ENCODE data around the gene RBM3.

RBM3 gene

GRCh38 chrX:48578661-48579128, 4.4 kb downstream of the RBM3 start:
- no peak for DNase-seq (ENCODE audit: low read depth)

- no peak for DNase-seq (ENCODE audit: low read depth)
Measured at GRCh38 chrX:48579259-48579658, 5.0 kb downstream of the RBM3 start.

- DNase-seq (ENCODE audit: low read depth), result no peak
Measured at GRCh38 chrX:48580662-48581061, 6.4 kb downstream of the RBM3 start.

- DNase-seq (ENCODE audit: low read depth), result no peak
Measured at GRCh38 chrX:48584698-48585097, 10.4 kb downstream of the RBM3 start.

GRCh38 chrX:48589482-48590162, 15.3 kb downstream of the RBM3 start:
- no peak for DNase-seq (ENCODE audit: low read depth)

GRCh38 chrX:48590203-48591103, 16.2 kb downstream of the RBM3 start:
- no peak for DNase-seq (ENCODE audit: low read depth)

- DNase-seq (ENCODE audit: low read depth), result no peak
Measured at GRCh38 chrX:48591255-48591791, 17.0 kb downstream of the RBM3 start.

- DNase-seq (ENCODE audit: low read depth), result no peak
Measured at GRCh38 chrX:48592971-48593370, 18.7 kb downstream of the RBM3 start.

GRCh38 chrX:48595929-48596328, 21.6 kb downstream of the RBM3 start:
- DNase-seq (ENCODE audit: low read depth), result no peak

GRCh38 chrX:48597353-48598264, 23.3 kb downstream of the RBM3 start, which contains the start of gene WDR13:
Gene WDR13 (plus strand): TSS chrX:48597492. CDS start chrX:48597997, 505 bp downstream.
- peak; percentile 77 for DNase-seq (ENCODE audit: low read depth)

- DNase-seq (ENCODE audit: low read depth), result no peak
Measured at GRCh38 chrX:48598614-48599013, 24.3 kb downstream of the RBM3 start.

GRCh38 chrX:48599341-48599740, 25.1 kb downstream of the RBM3 start:
- no peak for DNase-seq (ENCODE audit: low read depth)

GRCh38 chrX:48600226-48600625, 25.9 kb downstream of the RBM3 start:
- no peak for DNase-seq (ENCODE audit: low read depth)

GRCh38 chrX:48601741-48602394, 27.6 kb downstream of the RBM3 start:
- no peak for DNase-seq (ENCODE audit: low read depth)

GRCh38 chrX:48604701-48605100, 30.4 kb downstream of the RBM3 start:
- DNase-seq (ENCODE audit: low read depth), result no peak

- no peak for DNase-seq (ENCODE audit: low read depth)
Measured at GRCh38 chrX:48606091-48606490, 31.8 kb downstream of the RBM3 start.

GRCh38 chrX:48611703-48612102, 37.4 kb downstream of the RBM3 start:
- no peak for DNase-seq (ENCODE audit: low read depth)

GRCh38 chrX:48613502-48614160, 39.3 kb downstream of the RBM3 start:
- no peak for DNase-seq (ENCODE audit: low read depth)

- no peak for DNase-seq (ENCODE audit: low read depth)
Measured at GRCh38 chrX:48616576-48616975, 42.3 kb downstream of the RBM3 start.

- DNase-seq (ENCODE audit: low read depth), result no peak
Measured at GRCh38 chrX:48617542-48618340, 43.5 kb downstream of the RBM3 start.

Measured in T-helper 22 cell (primary cell).